Ishikawa (cell line): ENCODE data around the gene TBC1D5.

ENCODE experiments used
- EP300 ChIP-seq: IDR thresholded peaks from 2 replicates; pipeline ENCODE4 v1.6.1; 2012; ENCODE audit warnings: borderline replicate concordance
- ZBTB7A ChIP-seq: IDR thresholded peaks from 2 replicates; pipeline ENCODE4 v1.6.1; 2012; ENCODE audit warnings: low read depth

DNA sequence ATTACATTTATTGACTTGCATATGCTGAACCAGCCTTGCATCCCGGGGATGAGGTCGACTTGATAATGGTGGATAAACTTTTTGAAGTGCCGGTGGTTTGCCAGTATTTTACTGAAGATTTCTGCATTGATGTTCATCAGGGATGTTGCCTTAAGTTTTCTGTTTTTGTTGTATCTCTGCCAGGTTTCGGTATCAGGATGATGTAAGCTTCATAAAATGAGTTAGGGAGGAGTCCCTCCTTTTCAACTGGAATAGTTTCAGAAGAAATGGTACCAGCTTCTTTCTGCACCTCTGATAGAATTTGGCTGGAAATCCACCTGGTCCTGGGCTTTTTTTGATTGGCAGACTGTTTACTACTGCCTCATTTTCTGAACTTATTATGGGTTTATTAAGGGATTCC, 250.8 kb downstream of the TBC1D5 start:
- TF ChIP-seq EP300 (no peak), ZBTB7A (no peak)
